ENCODE data around the gene SMU1.
"Not testable (repeated sequence)": the region's sequence is repeated elsewhere in the genome, so short reads cannot be mapped to it uniquely, and the experiment has no call there.

The SMU1 gene

GRCh38 chr9:33013962-33014664 is 62.4 kb downstream of the SMU1 start:
- no peak for DNase-seq (ENCODE audit: low spot score)

GRCh38 chr9:33012328-33013069 is 64.0 kb downstream of the SMU1 start:
- no peak for DNase-seq (ENCODE audit: low spot score)

GRCh38 chr9:33011831-33012230 is 64.6 kb downstream of the SMU1 start:
- DNase-seq (ENCODE audit: low spot score): no peak

- no peak for DNase-seq (ENCODE audit: low spot score)
Observed at GRCh38 chr9:33007755-33008154, 68.7 kb downstream of the SMU1 start.

- DNase-seq (ENCODE audit: low spot score): not testable (repeated sequence)
Observed at GRCh38 chr9:33005335-33005734, 71.1 kb downstream of the SMU1 start.

GRCh38 chr9:33000682-33001055 is 75.8 kb downstream of the SMU1 start:
- DNase-seq (ENCODE audit: low spot score): peak; percentile 19

GRCh38 chr9:32992595-32993238 is 83.8 kb downstream of the SMU1 start:
- DNase-seq (ENCODE audit: low spot score): no peak

- no peak for DNase-seq (ENCODE audit: low spot score)
Observed at GRCh38 chr9:32991897-32992594, 84.4 kb downstream of the SMU1 start.
